ENCODE data around the gene ABO.
"Not testable (repeated sequence)": the region's sequence is repeated elsewhere in the genome, so short reads cannot be mapped to it uniquely, and the experiment has no call there.

The ABO gene

DNA sequence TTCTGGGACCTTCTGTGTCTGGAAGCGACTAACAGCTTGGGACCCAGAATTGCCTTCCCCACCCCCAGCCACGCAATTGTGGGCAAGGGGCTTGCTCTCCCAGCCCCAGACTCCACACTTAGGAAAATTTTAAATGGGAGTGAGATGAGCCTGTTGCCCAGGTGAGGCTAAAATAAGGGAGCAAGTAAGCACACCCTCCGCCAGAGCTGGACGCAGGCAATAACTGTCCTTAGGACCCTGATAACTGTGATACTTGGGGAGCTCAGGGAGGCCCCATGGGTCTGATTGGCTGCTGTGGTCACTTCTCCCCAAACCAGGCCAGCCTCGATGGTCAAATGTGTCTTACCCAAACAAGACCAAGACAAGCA, 13.3 kb downstream of the ABO start:
- DNase-seq = no peak

DNA sequence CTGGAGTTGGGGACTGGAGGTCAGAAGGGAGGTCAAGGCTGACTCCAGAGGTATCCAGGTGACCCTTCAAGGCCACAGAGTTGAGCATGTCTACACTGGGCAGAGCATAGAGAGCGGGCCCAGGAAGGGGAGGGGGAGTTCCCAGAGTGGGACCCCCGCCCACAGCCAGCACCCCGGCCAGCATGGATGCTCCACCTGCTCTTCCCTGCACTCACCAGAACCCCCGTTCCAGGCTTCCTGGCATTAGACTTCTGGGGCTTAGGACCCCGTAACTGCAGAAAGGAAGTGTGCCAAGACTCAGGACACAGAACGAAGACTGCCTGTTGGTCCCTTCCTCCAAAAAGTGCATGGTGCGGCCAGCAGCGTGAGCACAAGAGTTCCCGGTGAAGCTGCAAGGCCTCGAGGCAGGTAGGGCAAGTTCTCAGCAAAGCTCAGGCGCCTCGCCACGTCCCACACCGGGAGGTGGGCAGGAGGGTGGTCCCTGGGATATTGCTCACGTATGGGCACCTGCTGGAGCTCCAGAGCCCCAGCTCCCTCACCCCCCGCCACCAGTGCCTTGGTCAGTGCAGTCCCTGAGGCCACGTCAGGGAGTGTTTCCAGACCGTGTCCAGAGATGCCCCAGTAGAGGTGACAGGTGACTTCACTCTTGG, 13.8 kb downstream of the ABO start:
- no peak for DNase-seq

DNA sequence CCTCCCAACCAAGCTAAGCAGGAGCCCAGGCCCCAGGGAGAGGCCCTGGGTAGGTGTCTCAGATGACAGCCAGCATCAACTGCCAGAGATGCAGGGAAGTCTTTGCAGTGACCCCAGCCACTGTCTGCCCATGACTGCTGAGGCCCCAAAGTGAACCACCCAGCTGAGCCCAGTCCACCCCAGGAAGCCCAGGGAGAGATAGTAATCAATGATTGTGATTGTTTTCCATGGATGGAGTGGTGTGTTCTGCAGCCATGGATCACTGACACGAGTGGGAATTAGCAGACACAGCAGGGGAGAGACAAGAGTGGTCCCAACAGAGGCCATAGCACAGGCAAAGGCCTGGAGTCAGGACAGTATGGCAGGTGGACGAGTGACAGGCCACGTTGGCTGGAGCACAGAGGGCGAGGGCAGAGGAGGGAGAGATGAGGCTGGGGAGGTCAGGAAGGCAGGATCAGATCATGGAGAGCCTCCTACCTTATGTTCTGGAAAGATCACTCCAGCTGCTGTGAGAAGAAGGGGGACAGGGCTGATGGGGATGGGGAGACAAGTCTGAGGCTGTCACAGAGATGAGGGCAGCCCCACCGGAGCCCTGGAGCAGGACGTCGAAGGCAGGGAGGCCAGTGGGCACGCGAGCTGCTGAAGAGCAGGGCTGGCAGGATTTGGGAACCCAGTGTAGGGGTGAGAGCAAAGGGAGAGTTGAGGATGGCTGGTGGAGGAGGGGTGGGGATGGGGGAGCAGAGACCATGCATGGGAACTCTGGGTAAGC, 14.5 kb downstream of the ABO start:
- no peak for DNase-seq

DNA sequence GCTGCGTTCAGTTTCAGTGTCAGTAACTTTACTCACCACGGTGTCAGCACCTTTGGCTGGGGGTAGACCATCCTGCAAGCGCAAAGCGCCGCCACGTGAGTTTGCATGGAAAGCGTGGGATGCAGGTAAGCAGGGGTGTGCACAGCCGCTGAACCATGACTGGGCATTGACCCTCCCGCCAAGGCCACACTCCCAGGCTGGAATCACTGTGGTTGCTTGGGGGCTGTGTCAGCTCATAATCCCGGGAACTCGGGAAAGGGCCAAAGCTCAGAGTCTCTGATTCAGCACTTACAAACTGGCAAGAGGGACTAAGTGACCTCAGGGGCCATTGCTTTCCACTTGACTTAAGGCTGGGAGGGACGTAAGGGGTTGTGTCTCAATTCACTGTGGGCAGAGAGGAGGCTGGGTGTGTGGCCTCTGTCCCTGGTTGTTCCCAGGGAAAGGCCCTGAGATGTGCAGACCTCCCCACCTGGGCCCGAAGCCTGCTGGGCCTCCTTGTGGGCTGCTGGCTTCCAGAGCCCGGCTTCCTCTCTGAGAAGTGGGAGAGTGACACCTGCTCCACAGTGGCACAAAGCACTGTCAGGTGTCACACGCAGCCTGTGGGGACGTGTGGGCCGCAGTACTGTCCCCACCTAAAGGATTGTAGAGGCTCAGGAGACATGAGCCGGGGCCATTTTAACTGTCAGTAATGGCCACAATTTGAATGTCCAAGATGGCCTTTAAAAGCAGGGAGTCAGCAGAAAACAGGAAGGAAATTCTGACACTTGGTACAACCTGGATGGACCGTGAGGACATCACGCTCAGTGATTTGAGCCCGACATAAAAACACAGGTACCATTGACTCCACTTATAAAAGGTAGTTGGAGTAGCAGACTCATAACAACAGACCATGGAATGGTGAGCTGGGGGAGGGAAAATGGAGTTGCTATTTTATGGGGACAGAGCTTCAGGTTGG, 16.7 kb downstream of the ABO start:
- no peak for DNase-seq

DNA sequence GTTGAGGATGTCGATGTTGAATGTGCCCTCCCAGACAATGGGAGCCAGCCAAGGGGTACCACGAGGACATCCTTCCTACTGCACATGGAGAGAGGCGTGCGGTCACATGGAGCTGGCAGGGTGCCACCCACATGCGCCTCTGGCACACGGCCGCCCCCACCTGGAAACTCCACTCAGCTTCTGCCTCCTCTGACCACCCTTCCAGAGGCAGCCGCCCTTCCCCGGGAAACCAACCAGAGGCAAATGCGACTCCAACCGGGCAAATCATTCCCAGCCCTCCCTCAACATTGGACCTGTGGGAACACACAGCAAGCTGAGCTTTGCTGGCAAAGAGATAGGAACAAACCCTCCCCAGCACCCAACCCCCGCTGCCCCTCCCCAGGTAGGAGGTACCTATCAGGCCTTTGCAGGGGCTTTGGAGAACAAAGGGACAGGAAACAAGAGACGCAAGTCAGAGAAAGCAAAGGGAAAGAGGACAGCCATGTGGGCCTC, 17.5 kb downstream of the ABO start:
- no peak for DNase-seq

DNA sequence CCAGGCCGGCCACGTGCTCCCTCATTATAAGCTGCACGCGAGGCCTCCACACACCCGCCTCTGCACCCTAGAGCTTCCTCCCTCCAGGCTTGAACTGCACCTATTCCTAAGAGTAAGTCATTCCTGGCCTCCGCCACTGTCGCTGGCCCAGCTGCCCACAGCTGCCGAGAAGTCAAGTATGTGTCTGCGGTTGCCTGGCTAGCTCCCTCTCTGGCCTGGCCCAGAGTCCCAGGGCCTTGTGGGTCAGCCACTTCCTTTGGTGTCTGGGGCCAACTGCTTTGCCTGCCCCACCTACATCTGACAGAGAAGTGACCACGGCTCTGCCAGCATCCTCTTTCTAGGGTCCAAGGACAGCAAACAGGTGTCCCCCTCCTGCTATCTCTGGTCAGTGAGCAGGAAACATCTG, 18.3 kb downstream of the ABO start:
- DNase-seq = no peak

DNA sequence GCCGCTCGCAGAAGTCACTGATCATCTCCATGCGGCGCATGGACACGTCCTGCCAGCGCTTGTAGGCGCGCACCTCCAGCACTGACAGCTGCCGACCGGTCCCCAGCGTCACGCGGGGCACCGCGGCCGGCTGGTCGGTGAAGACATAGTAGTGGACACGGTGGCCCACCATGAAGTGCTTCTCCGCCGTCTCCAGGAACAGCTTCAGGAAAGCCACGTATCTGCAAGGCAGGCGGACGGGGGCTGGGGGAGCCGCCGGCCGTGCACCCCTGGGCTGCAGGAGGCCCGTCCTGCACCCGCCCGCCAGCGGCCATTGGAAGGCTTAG, 18.9 kb downstream of the ABO start:
- no peak for DNase-seq

DNA sequence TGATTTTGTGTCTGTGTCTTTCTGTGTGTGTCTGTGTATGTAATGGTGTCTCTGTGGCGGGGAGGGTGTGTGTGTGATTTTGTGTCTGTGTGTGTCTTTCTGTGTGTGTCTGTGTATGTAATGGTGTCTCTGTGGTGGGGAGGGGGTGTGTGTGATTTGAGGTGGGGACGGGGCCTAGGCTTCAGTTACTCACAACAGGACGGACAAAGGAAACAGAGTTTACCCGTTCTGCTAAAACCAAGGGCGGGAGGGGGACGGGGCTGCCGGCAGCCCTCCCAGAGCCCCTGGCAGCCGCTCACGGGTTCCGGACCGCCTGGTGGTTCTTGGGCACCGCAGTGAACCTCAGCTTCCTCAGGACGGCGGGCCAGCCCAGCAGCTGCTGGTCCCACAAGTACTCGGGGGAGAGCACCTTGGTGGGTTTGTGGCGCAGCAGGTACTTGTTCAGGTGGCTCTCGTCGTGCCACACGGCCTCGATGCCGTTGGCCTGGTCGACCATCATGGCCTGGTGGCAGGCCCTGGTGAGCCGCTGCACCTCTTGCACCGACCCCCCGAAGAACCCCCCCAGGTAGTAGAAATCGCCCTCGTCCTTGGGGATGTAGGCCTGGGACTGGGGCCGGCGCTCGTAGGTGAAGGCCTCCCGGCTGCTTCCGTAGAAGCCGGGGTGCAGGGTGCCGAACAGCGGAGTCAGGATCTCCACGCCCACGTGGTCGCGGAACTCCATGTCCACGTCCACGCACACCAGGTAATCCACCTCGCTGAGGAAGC, 19.4 kb downstream of the ABO start:
- no peak for DNase-seq

DNA sequence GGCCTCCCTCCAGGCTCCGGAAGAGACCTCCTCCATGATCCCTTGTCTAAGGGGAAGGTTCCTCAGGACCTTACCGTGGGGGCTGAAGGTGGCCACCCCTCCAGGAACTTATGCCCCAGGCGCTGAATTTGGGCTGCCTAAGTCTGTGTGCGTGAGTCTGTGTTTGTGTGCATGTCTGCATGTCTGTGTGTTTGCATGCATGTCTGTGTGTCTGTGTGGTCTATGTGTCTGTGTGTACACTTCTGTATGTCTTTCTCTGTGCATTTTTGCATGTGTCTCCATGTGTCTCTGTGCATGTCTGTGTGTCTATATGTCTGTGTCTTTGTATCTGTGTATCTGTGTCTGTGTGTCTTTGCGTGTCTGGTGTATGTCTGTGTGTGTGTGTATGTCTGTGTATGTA, 20.5 kb downstream of the ABO start:
- DNase-seq = no peak

DNA sequence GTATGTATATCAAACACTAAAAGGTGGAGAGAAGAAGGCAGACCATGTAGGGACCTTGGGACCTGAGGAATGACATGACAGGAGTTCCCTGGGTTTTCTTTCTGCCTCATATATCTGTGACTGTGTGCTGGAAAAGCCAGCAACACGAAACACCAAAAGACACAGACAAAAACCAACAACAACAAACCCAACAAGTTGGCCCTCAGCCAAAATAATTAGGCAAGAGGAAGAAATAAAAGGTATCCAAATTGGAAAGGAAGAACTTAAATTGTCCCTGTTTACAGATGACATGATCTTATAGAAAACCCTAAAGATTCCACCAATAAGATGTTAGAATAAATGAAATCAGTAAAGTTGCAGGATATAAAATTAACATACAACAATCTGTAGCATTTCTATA, 21.7 kb downstream of the ABO start:
- DNase-seq = no peak

DNA sequence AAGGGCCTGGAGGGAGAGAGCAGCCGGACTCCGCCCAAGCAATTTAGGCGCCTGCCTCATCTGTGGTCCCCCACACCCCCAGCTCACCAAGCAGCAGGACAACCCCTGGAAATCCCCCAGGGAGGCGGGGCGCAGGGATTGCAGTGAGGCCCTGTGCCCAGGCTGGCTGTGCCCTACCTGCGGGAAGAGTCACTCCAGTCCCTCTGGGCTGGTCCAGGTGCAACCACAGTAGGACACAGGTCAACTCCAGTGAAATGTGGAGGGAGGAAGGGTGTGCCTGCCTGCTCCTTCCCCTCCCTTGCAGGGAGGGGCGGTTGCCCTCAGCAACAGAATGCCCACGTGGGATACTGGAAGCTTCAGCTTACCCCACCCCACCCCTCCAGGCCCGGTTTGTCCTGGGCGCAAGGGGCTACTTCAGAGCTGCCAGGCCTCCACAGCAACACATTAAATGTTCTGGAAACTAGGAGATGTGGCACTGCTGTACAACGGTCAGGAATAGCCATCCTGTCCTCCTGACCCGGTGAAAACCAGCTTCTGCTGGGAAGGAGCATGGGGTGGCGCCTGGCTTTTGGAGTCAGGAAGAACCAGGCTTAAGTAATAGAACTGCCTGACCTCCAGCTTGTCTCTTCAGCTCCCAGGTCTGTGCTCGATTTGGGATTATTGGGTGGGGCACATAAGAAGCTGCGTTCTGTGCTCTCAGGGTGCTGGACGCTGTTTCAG, 22.5 kb downstream of the ABO start:
- DNase-seq = no peak

DNA sequence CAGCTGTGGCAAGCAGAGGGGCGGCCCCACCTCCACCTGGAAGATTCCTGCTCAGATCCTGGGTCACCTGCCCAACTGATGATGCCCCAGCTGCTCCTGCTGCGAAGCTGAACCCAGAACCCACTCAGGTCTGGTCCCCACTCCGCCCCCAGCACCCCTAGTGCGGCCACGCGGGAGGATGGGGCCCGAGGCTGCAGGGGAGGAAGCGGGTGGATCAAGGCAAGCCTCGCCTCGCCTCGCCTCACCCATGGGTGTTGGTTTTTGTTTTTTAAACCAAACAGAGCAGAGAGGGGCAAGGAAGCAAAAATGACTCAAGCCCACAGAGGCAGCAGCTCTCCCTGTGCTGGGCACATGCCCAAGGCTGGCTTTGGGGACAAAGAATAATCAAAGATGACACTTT, 23.2 kb downstream of the ABO start:
- no peak for DNase-seq

DNA sequence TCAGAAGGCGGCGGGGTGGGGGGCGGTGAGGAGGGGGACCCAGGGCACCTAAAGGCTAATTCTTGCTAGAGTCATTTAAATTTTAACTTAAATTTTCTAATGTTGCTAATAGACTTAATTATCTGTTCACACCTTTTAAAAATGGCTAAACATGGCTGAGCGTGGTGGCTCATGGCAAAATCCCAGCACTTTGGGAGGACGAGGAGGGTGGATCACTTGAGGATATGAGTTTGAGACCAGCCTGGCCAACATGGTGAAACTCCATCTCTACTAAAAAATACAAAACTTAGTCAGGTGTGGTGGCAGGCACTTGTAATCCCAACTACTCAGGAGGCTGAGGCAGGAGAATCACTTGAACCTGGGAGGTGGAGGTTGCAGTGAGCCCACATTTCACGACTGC, 23.8 kb downstream of the ABO start:
- not testable (repeated sequence) for DNase-seq

DNA sequence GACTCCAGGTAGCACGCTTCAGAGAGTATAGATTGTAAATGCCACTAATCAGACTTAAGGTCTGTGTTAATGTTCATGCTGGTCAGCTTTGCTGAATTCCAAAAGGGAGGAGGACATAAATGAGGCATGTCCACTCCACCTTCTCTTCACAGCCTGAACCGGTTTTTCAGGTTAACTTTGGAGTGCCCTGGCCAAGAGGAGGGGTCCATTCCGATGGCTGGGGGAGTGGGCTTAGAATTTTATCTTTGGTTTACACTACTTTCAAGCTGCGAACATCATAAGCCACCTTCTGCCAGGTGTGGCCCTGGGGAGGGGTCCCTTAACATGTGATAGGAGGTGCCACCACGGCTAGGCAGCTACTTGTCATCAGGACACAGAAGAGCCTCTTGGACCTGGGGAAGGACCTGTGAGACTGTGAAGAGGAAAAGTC, 24.2 kb downstream of the ABO start:
- DNase-seq = no peak

DNA sequence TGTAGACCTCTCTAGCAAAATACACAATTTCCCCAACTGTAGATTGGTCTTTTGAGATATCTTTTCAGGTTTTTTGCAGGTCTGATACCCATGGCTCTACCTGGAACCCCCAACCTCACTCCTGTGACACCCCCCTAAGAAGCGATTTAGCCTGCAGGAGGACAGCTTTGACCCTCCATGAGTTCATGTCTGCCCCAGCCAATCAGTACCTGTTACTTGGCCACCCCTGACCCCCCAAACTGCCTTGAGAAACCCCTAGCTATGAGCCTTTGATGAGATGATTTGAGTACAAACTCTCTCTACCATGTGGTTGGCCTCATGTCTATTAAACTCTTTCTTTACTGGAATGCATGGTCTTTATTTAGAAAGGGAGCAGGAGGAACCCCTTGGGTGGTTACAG, 25.7 kb downstream of the ABO start:
- no peak for DNase-seq

DNA sequence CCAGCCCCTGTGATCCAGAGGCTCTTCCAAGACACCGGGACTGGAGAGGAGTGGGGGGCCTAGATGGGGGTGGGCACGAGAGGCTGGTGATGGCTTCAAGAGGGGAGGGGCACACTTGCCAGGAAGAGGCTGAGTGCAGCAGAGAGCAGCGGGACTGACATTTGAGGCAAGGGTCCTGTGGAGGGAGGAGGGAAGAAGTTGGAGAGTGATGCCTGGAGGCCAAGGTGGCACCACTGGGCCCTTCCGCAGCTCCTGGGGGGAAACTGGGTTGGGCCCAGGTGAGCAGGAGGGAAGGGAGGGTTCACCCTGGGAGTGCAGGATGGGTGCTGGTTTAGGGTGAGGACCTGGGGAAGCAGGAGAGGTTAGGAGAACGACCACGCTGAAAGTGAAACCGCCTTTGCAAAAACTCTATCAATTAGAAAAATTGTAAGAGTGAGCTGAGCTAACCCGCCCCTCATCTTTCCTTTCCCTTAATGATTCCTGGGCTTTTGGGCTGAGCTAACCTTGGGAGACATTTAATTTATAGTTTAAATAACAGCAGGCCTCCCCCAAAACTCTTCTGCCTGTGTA, 26.2 kb downstream of the ABO start:
- DNase-seq = no peak

DNA sequence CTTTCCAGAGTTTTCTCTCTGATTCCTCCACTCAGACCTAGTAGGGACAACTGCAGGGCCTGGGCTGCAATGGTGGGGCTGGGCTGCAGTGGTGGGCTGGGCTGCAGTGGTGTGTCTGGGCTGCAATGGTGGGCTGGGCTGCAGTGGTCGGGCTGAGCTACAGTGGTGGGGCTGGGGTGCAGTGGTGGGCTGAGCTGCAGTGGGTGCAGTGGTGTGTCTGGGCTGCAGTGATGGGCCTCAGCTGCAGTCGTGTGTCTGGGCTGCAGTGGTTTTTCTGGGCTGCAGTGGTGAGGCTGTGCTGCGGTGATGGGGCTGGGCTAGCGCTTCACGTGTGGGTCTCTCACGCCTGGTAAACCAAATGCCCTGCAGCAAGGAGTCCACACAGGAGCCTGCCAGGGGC, 27.4 kb downstream of the ABO start:
- DNase-seq = no peak

DNA sequence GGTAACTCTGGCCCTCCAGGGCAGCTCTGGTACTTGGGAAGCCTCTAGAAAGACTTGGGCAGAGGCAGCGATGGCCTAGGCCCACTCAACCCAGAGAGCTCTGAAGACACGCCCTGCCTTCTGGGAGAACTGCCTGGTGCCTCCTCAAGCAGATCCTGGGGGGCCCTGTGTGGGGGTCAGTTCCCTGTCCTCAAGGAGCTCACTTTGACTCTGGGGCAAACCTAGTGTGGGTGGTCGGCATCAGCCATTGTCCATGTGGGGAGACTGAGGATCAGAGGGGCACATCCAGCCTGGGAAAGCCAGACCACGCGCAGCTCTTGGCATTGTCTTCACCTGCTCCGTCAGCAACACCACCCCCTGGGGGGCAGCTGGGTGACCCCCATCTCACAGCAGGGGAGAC, 28.0 kb downstream of the ABO start:
- no peak for DNase-seq

DNA sequence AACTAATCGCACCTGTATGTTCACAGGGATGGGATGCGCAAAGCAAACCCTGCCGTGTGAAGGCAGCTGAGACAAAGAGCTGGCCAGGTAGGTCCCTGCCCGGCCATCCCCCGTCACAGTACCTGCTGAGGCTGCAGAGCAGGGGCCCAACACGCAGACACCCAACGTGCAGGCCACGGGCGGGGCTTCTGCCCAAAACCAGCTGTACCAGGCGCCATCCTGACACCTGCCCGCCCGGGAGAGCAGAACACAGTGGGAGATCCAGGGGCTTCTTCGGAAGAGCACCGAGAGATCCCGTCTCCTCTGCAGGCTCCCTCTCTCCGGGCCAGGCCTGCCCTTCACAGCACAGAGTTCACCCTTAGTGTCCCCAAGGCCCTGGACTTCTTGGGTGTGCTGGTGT, 28.4 kb downstream of the ABO start:
- no peak for DNase-seq

DNA sequence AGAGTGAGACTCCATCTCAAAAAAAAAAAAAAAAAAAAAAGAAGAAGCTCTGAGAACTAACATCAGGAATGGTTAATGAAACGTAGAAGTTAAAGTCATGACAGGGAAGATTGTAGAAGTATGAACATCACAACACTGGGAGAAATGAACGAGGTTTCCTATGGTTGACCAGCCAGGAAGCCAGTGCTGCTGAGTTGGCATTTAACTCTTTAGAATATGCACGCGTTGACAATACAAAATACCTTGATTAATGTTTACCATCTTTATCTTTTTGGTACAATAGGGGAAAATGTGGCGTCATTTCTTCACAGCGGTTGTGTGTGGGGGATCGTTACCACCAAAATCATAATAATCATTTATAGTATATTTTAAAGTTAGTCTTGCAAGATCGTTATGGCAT, 32.0 kb downstream of the ABO start:
- no peak for DNase-seq

DNA sequence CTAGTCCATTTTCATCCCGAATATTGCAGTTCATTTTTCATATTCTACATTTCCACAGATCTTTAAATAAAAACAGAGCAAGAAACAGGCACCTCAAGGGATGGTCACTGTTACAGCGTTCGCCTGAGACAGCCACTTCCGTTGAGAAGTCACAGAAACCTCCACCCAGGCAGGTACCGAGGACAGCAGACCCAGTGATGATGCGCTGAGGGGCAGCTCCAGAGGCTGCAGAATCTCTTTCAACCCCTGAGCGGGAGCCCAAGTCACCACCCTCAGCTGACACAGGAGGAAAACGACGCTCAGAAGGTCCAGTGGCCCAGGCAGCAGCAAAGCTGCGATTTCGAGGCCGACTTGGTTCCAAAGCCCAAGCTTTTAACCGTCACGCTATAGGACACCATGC, 32.8 kb downstream of the ABO start:
- no peak for DNase-seq

DNA sequence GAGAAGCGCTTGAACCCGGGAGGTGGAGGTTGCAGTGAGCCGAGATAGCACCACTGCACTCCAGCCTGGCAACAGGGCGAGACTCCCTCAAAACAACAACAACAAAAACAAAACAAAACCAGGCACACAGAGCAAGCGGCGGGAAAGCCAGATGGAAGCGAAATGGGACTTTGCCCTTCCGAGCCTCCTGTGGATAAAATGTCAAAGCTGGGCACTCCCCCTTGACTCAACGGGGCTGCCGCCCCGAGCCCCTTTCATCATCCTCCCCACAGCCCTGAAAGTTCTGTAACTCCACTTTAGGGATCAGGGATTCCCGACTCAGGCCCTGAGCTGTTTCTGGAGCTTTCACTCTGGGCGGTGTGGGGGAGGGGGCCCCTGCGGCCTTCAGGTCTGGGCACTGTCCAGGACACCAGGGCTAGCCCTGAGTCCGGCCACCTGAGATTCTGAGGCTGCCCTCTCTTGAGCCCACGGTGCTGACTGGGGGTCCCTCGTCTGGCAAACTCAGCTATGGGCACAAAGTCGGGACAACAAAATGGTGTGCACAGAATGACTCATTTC, 35.4 kb downstream of the ABO start:
- no peak for DNase-seq
